GM12878 (cell line): Measurements from ENCODE around the gene BCL2. TPM values are rescaled to one million over a fixed set of nuclear protein-coding genes. Genes with fewer than 3 reads are reported as not detected.

Experiments used
- ATAC-seq: fragments of 200-7000 bp; cut with Tn5 transposase; 3 replicates; pipeline ENCODE4 v1.9.1; 2020; ENCODE audit warnings: mild to moderate bottlenecking, moderate library complexity
- BruUV-seq: library from RNA; stranded (reverse); fragments of 400-500 nt; replicated peaks from 2 replicates; lab custom pipeline; 2021; lab: Mats Ljungman, UMichigan
- CTCF ChIA-PET: fragments of 300-600 bp; sonication (Branson Sonifier 250); formaldehyde crosslinking; extraction: SDS; loops from one replicate; lab custom pipeline; 2021; ENCODE audit warnings: inconsistent platforms; lab: Yijun Ruan, JAX
- POLR2A ChIA-PET: fragments of 350-600 bp; formaldehyde crosslinking; extraction: SDS; loops from one replicate; lab custom pipeline; 2021; ENCODE audit warnings: inconsistent platforms; lab: Charles Lee
- RAD21 ChIA-PET: fragments of 300-600 bp; sonication (Branson Sonifier 250); formaldehyde crosslinking; loops from one replicate; lab custom pipeline; 2023; ENCODE audit warnings: antibody characterized with exemption; ENCODE audit not compliant: unreplicated experiment; lab: Charles Lee
- SMC1A ChIA-PET: fragments of 300-600 bp; sonication (Branson Sonifier 250); formaldehyde crosslinking; loops from one replicate; lab custom pipeline; 2023; ENCODE audit not compliant: unreplicated experiment, uncharacterized antibody; lab: Charles Lee
- DNase-seq: peaks from one replicate; pipeline ENCODE4 v3.0.0-alpha.2; 2011; ENCODE audit warnings: low read depth, low spot score
- FAIRE-seq: peaks from 3 replicates; lab custom pipeline; 2011; peaks lifted over from hg19 to GRCh38; lab: Jason Lieb, UNC
- H2AFZ ChIP-seq: 2 replicates; pipeline ENCODE4 v1.6.0; 2011; ENCODE audit warnings: low read depth, low read length, control low read depth; ENCODE audit not compliant: control insufficient read depth
- H3K27ac ChIP-seq: 2 replicates; pipeline ENCODE4 v1.5.1; 2011; ENCODE audit warnings: control low read depth; ENCODE audit not compliant: control insufficient read depth, insufficient read depth
- H3K27me3 ChIP-seq, 2 experiments: replicated peaks in 1 of 2; 2 replicates each; pipeline versions ENCODE4 v1.6.0 to v1.6.1; 2011; ENCODE audit warnings: low read length in 1 of 2; ENCODE audit not compliant: control insufficient read depth in 2 of 2, insufficient read depth in 2 of 2
- H3K36me3 ChIP-seq, 2 experiments: 2 replicates each; pipeline ENCODE4 v1.5.1; 2011; ENCODE audit warnings: low read length in 1 of 2; ENCODE audit not compliant: control insufficient read depth in 2 of 2, insufficient read depth in 2 of 2
- H3K4me1 ChIP-seq: 2 replicates; pipeline ENCODE4 v1.6.1; 2011; ENCODE audit warnings: mild to moderate bottlenecking, low read length, moderate library complexity, mixed read lengths; ENCODE audit not compliant: control insufficient read depth, insufficient read depth
- H3K4me2 ChIP-seq: 2 replicates; pipeline ENCODE4 v1.6.0; 2011; ENCODE audit warnings: control low read depth; ENCODE audit not compliant: control insufficient read depth, insufficient read depth
- H3K4me3 ChIP-seq: fragments of 200-600 bp; sonication (generic); 2 replicates; pipeline ENCODE4 v1.5.1; 2016
- H3K79me2 ChIP-seq: 2 replicates; pipeline ENCODE4 v1.6.0; 2011; ENCODE audit warnings: low read length; ENCODE audit not compliant: control insufficient read depth, insufficient read depth
- H3K9ac ChIP-seq: 2 replicates; pipeline ENCODE4 v1.8.0; 2011; ENCODE audit warnings: low read length, control low read depth, mixed read lengths; ENCODE audit not compliant: control insufficient read depth, insufficient read depth
- H3K9me3 ChIP-seq: replicated peaks from 3 replicates; pipeline ENCODE4 v1.5.1; 2011; ENCODE audit warnings: mild to moderate bottlenecking, low read length; ENCODE audit not compliant: control insufficient read depth, insufficient read depth
- H4K20me1 ChIP-seq: 2 replicates; pipeline ENCODE4 v1.6.0; 2011; ENCODE audit not compliant: control insufficient read depth, insufficient read depth
- BHLHE40 ChIP-seq, 2 experiments: fragments of 450-650 bp in 1 of 2; IDR thresholded peaks; 2 replicates each; pipeline ENCODE4 v1.6.1; 2011 to 2017; ENCODE audit warnings: low read depth in 2 of 2, borderline replicate concordance in 1 of 2, improper control_type of control experiment in 1 of 2, low read length in 1 of 2, mild to moderate bottlenecking in 1 of 2
- DPF2 ChIP-seq: fragments of 450-650 bp; IDR thresholded peaks from 2 replicates; pipeline ENCODE4 v1.6.1; 2017; ENCODE audit warnings: mild to moderate bottlenecking
- GATAD2B ChIP-seq: fragments of 450-650 bp; conservative IDR thresholded peaks from 2 replicates; pipeline ENCODE4 v1.6.1; 2017; ENCODE audit warnings: low read depth, mild to moderate bottlenecking, moderate library complexity
- IKZF1 ChIP-seq: fragments of 450-650 bp; conservative IDR thresholded peaks from 2 replicates; pipeline ENCODE4 v1.6.1; 2017; ENCODE audit warnings: antibody characterized with exemption, mild to moderate bottlenecking
- IKZF2 ChIP-seq, 2 experiments: fragments of 450-650 bp; IDR thresholded peaks; 2 replicates each; pipeline ENCODE4 v1.6.1; 2017; ENCODE audit warnings: mild to moderate bottlenecking in 2 of 2, moderate library complexity in 2 of 2
- MTA2 ChIP-seq: fragments of 450-650 bp; IDR thresholded peaks from 2 replicates; pipeline ENCODE4 v1.6.1; 2016; ENCODE audit warnings: low read depth, mild to moderate bottlenecking, moderate library complexity
- MYC ChIP-seq: IDR thresholded peaks from 2 replicates; pipeline ENCODE4 v1.6.1; 2011; ENCODE audit warnings: mild to moderate bottlenecking, low read length, moderate library complexity, inconsistent platforms; ENCODE audit not compliant: insufficient read depth, insufficient replicate concordance, insufficient read length, severe bottlenecking
- PKNOX1 ChIP-seq: fragments of 450-650 bp; IDR thresholded peaks from 2 replicates; pipeline ENCODE4 v1.6.1; 2016; ENCODE audit warnings: mild to moderate bottlenecking
- SPI1 ChIP-seq: IDR thresholded peaks from 2 replicates; pipeline ENCODE4 v1.6.1; 2011; ENCODE audit warnings: low read depth, mild to moderate bottlenecking, low read length, moderate library complexity, borderline replicate concordance; ENCODE audit not compliant: insufficient read depth
- TCF3 ChIP-seq: IDR thresholded peaks from 2 replicates; pipeline ENCODE4 v1.6.1; 2012; ENCODE audit warnings: low read depth, mild to moderate bottlenecking, low read length, borderline replicate concordance; ENCODE audit not compliant: insufficient read depth
- YY1 ChIP-seq: IDR thresholded peaks from 2 replicates; pipeline ENCODE4 v1.6.1; 2011; ENCODE audit warnings: low read depth, mild to moderate bottlenecking, low read length
- ZSCAN29 ChIP-seq: fragments of 450-650 bp; IDR thresholded peaks from 2 replicates; pipeline ENCODE4 v1.6.1; 2017; ENCODE audit warnings: mild to moderate bottlenecking, moderate library complexity
- WGBS: methylation state at CpG from one replicate; pipeline ENCODE4 v1.1.6; 2016; ENCODE audit warnings: low lambda C conversion rate; ENCODE audit not compliant: insufficient replicate concordance, insufficient coverage; ENCODE audit errors: missing lambda C conversion rate; 5-methylcytosine and 5-hydroxymethylcytosine counted together
- in situ Hi-C: fragments of 300-500 bp; cut with MboI; formaldehyde crosslinking; loops from 9 replicates; pipeline ENCODE4 v1.14.3; 2018; ENCODE audit warnings: mixed read lengths
- intact Hi-C: fragments of 100-400 bp; cut with micrococcal nuclease; formaldehyde crosslinking; loops from one replicate; pipeline ENCODE4 v1.14.2; 2022; ENCODE audit not compliant: unreplicated experiment
- polyA plus RNA-seq, 11 experiments: library from polyadenylated mRNA; depleted of rRNA in 4 of 11; unstranded in 6 of 11; stranded (reverse) in 5 of 11; fragments of >200 nt; fragmentation: Nextera tagmentation in 4 of 11; fragmentation: Illumina TruSeq in 1 of 11; extraction: Ambion mirVana in 4 of 11; extraction: Trizol in 1 of 11; gene quantifications; 1 replicate in 1 of 11; 2 replicates in 10 of 11; pipeline versions ENCODE4 v1.2.1 to v1.2.3, GENCODE V29; 2011 to 2016; ENCODE audit warnings: inconsistent platforms in 2 of 11, missing spikeins in 2 of 11, low read depth in 1 of 11
- total RNA-seq, 4 experiments: library from RNA; depleted of rRNA in 3 of 4; stranded (reverse); fragments of >200 nt in 3 of 4; fragmentation: Illumina TruSeq in 1 of 4; extraction: Trizol in 1 of 4; gene quantifications; 2 replicates each; pipeline versions ENCODE4 v1.2.1 to v1.2.3, GENCODE V29; 2013 to 2021
- TF ChIP-seq, protein P1 (sequence below): fragments of 450-650 bp; IDR thresholded peaks from 2 replicates; pipeline ENCODE4 v1.6.1; 2018; ENCODE audit warnings: borderline replicate concordance, mild to moderate bottlenecking; ENCODE audit not compliant: partially characterized antibody
- TF ChIP-seq, protein P2 (sequence below): fragments of 450-650 bp; IDR thresholded peaks from 2 replicates; pipeline ENCODE4 v1.6.1; 2017; ENCODE audit warnings: mild to moderate bottlenecking, moderate library complexity

Gene BCL2
- total and polyA plus RNA-seq, 10 of the 15 experiments (the other 5 are each of a cell fraction or from before 2014, with no cell fraction given) = 4.1 to 47.8 (median 19.3) TPM

- SMC1A ChIA-PET = interaction anchor here (0.7 to 3.3 kb wide), 14 partner anchors 16 to 217 kb away, joined by 3 to 11 read pairs (median 5); no protein-coding TSS in a partner anchor
- Histone ChIP-seq H3K4me3 (no peak overlapping the region), H4K20me1 (no peaks in the 10 kb centered on the region), H3K36me3 (no peaks in the 10 kb centered on the region), H3K27ac (no peak overlapping the region), H3K4me2 (peak overlapping the region; percentile 28; the same call in 1 of the 2 replicates), H3K9me3 (peaks cover 2% of the 10 kb centered on the region; the same call in 1 of the 3 replicates), H3K27me3 (no peaks in the 10 kb centered on the region), H3K4me1 (peaks cover 38% of the 10 kb centered on the region), H3K9ac (no peak overlapping the region), H3K79me2 (no peaks in the 10 kb centered on the region), H2AFZ (no peak overlapping the region)
- RAD21 ChIA-PET = interaction anchor here (0.7 to 2.7 kb wide), 8 partner anchors 13 to 223 kb away, joined by 3 to 9 read pairs (median 4); partner anchors contain the start of gene BCL2
- in situ Hi-C loops = no loop called here
- CTCF ChIA-PET = interaction anchor here (0.6 to 3.4 kb wide), 9 partner anchors 16 to 222 kb away, joined by 3 to 16 read pairs (median 4); no protein-coding TSS in a partner anchor
- ATAC-seq = peak; percentile 78
- intact Hi-C loops = loop anchor here (2.0 kb wide), 1 partner anchor 59 kb away; no protein-coding TSS in a partner anchor
- no peak for FAIRE-seq
- POLR2A ChIA-PET = interaction anchor here (1.2 kb wide), 1 partner anchor 54 kb away, joined by 4 read pairs; no protein-coding TSS in a partner anchor
- WGBS = 80% methylated on average over 10 of the region's 10 CpGs
- DNase-seq = peak; percentile 54
- no TSS peak for BruUV-seq
- TF ChIP-seq YY1 (no peak), GATAD2B (0 out of 2 replicates have a peak, but pooled peaks have one; percentile 13), MTA2 (0 out of 2 replicates have a peak, but pooled peaks have one; percentile 20), IKZF2 (IDR thresholded peaks at IDR 0.05) (peak in 1 of 2 experiments; percentile 15; a peak in 1 of 4 replicates), TCF3 (no peak), SPI1 (no peak), ZSCAN29 (no peak), PKNOX1 (peak; percentile 67), IKZF1 (0 out of 2 replicates have a peak, but pooled peaks have one; percentile 32), DPF2 (0 out of 2 replicates have a peak, but pooled peaks have one; percentile 26), MYC (no peak), BHLHE40 (IDR thresholded peaks at IDR 0.05; ENCODE audit: borderline replicate concordance in 1 of 2, low read depth in 2 of 2, low read length in 1 of 2) (peak in 1 of 2 experiments; percentile 32; a peak in 1 of 4 replicates)
- TF ChIP-seq, protein P1, sequence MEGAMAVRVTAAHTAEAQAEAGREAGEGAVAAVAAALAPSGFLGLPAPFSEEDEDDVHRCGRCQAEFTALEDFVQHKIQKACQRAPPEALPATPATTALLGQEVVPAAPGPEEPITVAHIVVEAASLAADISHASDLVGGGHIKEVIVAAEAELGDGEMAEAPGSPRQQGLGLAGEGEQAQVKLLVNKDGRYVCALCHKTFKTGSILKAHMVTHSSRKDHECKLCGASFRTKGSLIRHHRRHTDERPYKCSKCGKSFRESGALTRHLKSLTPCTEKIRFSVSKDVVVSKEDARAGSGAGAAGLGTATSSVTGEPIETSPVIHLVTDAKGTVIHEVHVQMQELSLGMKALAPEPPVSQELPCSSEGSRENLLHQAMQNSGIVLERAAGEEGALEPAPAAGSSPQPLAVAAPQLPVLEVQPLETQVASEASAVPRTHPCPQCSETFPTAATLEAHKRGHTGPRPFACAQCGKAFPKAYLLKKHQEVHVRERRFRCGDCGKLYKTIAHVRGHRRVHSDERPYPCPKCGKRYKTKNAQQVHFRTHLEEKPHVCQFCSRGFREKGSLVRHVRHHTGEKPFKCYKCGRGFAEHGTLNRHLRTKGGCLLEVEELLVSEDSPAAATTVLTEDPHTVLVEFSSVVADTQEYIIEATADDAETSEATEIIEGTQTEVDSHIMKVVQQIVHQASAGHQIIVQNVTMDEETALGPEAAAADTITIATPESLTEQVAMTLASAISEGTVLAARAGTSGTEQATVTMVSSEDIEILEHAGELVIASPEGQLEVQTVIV = no peak
- TF ChIP-seq, protein P2, sequence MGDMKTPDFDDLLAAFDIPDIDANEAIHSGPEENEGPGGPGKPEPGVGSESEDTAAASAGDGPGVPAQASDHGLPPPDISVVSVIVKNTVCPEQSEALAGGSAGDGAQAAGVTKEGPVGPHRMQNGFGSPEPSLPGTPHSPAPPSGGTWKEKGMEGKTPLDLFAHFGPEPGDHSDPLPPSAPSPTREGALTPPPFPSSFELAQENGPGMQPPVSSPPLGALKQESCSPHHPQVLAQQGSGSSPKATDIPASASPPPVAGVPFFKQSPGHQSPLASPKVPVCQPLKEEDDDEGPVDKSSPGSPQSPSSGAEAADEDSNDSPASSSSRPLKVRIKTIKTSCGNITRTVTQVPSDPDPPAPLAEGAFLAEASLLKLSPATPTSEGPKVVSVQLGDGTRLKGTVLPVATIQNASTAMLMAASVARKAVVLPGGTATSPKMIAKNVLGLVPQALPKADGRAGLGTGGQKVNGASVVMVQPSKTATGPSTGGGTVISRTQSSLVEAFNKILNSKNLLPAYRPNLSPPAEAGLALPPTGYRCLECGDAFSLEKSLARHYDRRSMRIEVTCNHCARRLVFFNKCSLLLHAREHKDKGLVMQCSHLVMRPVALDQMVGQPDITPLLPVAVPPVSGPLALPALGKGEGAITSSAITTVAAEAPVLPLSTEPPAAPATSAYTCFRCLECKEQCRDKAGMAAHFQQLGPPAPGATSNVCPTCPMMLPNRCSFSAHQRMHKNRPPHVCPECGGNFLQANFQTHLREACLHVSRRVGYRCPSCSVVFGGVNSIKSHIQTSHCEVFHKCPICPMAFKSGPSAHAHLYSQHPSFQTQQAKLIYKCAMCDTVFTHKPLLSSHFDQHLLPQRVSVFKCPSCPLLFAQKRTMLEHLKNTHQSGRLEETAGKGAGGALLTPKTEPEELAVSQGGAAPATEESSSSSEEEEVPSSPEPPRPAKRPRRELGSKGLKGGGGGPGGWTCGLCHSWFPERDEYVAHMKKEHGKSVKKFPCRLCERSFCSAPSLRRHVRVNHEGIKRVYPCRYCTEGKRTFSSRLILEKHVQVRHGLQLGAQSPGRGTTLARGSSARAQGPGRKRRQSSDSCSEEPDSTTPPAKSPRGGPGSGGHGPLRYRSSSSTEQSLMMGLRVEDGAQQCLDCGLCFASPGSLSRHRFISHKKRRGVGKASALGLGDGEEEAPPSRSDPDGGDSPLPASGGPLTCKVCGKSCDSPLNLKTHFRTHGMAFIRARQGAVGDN = peak; percentile 56; the same call in 1 of the 2 replicates
These were observed 219.5 kb downstream of the BCL2 start for GRCh38 chr18:63099848-63100629.
